Neural cell (in vitro differentiated cells): ENCODE results near the gene TDRD10. TPM values are rescaled to one million over a fixed set of nuclear protein-coding genes. Genes with fewer than 3 reads are reported as not detected.

Experiments used
- H2AFZ ChIP-seq: fragments of 200-600, 300-800 bp; sonication (generic), shearing (Covaris generic); 2 replicates; pipeline ENCODE4 v1.6.0; 2014; ENCODE audit warnings: low read depth, mild to moderate bottlenecking, antibody characterized with exemption, low read length, moderate library complexity
- H3F3A ChIP-seq: fragments of 200-600 bp; shearing (Covaris generic); 2 replicates; pipeline ENCODE4 v1.6.1; 2016; ENCODE audit warnings: mild to moderate bottlenecking, moderate library complexity, mixed read lengths, antibody characterized with exemption, low read length; ENCODE audit not compliant: insufficient read depth, poor library complexity, severe bottlenecking
- H3K27ac ChIP-seq: fragments of 200-600, 300-800 bp; sonication (generic), shearing (Covaris generic); 2 replicates; pipeline ENCODE4 v1.5.1; 2014; ENCODE audit warnings: mild to moderate bottlenecking, low read length, moderate library complexity
- H3K27me3 ChIP-seq: fragments of 300-800, 200-600 bp; sonication (generic), shearing (Covaris generic); 2 replicates; pipeline ENCODE4 v1.6.0; 2014; ENCODE audit warnings: mild to moderate bottlenecking, low read depth, low read length, moderate library complexity; ENCODE audit not compliant: insufficient read depth
- H3K36me3 ChIP-seq: fragments of 300-800, 200-600 bp; sonication (generic), shearing (Covaris generic); 2 replicates; pipeline ENCODE4 v1.5.1; 2014; ENCODE audit warnings: mild to moderate bottlenecking, antibody characterized with exemption, low read length, moderate library complexity; ENCODE audit not compliant: insufficient read depth
- H3K4me2 ChIP-seq: fragments of 300-800, 200-600 bp; sonication (generic), shearing (Covaris generic); 2 replicates; pipeline ENCODE4 v1.6.0; 2014; ENCODE audit warnings: mild to moderate bottlenecking, low read length
- H3K4me3 ChIP-seq: fragments of 300-800, 200-600 bp; sonication (generic), shearing (Covaris generic); 2 replicates; pipeline ENCODE4 v1.5.1; 2014; ENCODE audit warnings: mild to moderate bottlenecking, low read length, moderate library complexity
- H3K79me2 ChIP-seq: fragments of 200-600 bp; shearing (Covaris generic); replicated peaks from 2 replicates; pipeline ENCODE4 v1.6.0; 2014; ENCODE audit warnings: mild to moderate bottlenecking, low read length, moderate library complexity; ENCODE audit not compliant: insufficient read depth
- H3K9ac ChIP-seq: fragments of 300-800, 200-600 bp; sonication (generic), shearing (Covaris generic); 2 replicates; pipeline ENCODE4 v1.6.1; 2016; ENCODE audit warnings: mild to moderate bottlenecking, low read length, mixed read lengths
- H3K9me2 ChIP-seq: fragments of 200-600 bp; shearing (Covaris generic); 2 replicates; pipeline ENCODE4 v1.6.1; 2016; ENCODE audit warnings: mild to moderate bottlenecking, low read length, mixed read lengths; ENCODE audit not compliant: insufficient read depth
- H3K9me3 ChIP-seq: fragments of 200-600, 300-800 bp; sonication (generic), shearing (Covaris generic); 2 replicates; pipeline ENCODE4 v1.6.1; 2016; ENCODE audit warnings: mild to moderate bottlenecking, mixed run types, low read length, moderate library complexity, mixed read lengths
- H4K20me1 ChIP-seq: fragments of 200-600 bp; shearing (Covaris generic); 2 replicates; pipeline ENCODE4 v1.6.1; 2016; ENCODE audit warnings: mild to moderate bottlenecking, mixed run types; ENCODE audit not compliant: insufficient read depth
- EP300 ChIP-seq: fragments of 450-650 bp; conservative IDR thresholded peaks from 2 replicates; pipeline ENCODE4 v1.6.1; 2014; ENCODE audit warnings: antibody characterized with exemption, mild to moderate bottlenecking, moderate library complexity; ENCODE audit not compliant: poor library complexity, severe bottlenecking
- EZH2 ChIP-seq: fragments of 200-600, 300-800 bp; shearing (Covaris generic), sonication (generic); IDR thresholded peaks from 2 replicates; pipeline ENCODE4 v1.6.1; 2014; ENCODE audit warnings: antibody characterized with exemption, low read length, borderline replicate concordance, mild to moderate bottlenecking; ENCODE audit not compliant: insufficient read depth, poor library complexity, severe bottlenecking
- MXI1 ChIP-seq: fragments of 450-650 bp; conservative IDR thresholded peaks from 2 replicates; pipeline ENCODE4 v1.6.1; 2014; ENCODE audit warnings: antibody characterized with exemption, mild to moderate bottlenecking; ENCODE audit not compliant: poor library complexity, severe bottlenecking
- POLR2AphosphoS5 ChIP-seq: IDR thresholded peaks from 2 replicates; pipeline ENCODE4 v1.6.1; 2012
- RAD21 ChIP-seq: fragments of 450-650 bp; conservative IDR thresholded peaks from 2 replicates; pipeline ENCODE4 v1.6.1; 2014; ENCODE audit warnings: antibody characterized with exemption, mild to moderate bottlenecking, moderate library complexity
- SMC3 ChIP-seq: fragments of 450-650 bp; conservative IDR thresholded peaks from 2 replicates; pipeline ENCODE4 v1.6.1; 2014; ENCODE audit warnings: antibody characterized with exemption, mild to moderate bottlenecking, moderate library complexity; ENCODE audit not compliant: poor library complexity
- TAF1 ChIP-seq: IDR thresholded peaks from 2 replicates; pipeline ENCODE4 v1.6.1; 2012; ENCODE audit warnings: low read depth
- polyA plus RNA-seq: library from polyadenylated mRNA; depleted of rRNA; stranded (reverse); fragments of >200 nt; gene quantifications from 2 replicates; pipeline ENCODE4 v1.2.3, GENCODE V29; 2014
- TF ChIP-seq, protein P1 (sequence below): IDR thresholded peaks from 2 replicates; pipeline ENCODE4 v1.6.1; 2012; ENCODE audit warnings: borderline replicate concordance
- TF ChIP-seq, protein P2 (sequence below): fragments of 450-650 bp; IDR thresholded peaks from 2 replicates; pipeline ENCODE4 v1.5.1; 2014; ENCODE audit warnings: antibody characterized with exemption, mild to moderate bottlenecking, moderate library complexity; ENCODE audit not compliant: poor library complexity, severe bottlenecking

TDRD10 gene
- polyA plus RNA-seq, 1 donor from 2014 or later = not detected

DNA sequence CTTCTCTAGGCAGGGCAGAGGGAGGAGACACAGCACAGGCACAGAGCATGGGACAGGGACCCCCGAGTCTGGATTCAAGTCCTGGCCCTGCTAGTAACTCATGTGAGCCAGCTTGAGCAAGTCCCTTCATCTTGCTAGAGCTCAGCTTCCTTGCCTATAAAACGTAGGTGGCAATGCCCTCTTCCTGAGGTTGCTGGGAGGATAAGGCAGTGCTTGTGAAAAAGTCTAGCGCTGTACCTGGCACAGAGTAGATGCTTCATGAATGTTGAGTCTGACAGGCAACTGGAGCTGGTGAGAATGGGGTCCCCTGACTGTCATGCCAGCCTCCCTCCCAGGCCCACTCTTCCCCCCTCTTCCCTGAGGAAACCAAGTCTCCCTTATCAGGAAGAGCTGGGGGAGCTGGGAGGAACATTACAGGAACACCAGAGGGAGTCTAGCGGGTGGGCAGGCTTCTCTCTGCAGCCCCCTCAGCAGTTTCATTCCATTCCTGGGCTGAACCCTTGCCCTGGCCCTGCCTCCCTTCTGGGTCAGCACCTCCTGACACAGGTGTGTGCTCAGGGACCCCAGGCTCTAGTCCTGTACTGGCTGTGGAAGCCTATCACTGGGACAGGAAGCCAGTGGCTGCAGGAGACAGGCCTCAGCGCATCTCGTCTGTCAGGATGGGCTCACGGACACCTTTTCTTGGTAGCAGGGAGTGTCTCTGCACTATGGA is 75.5 kb downstream of the TDRD10 start:
- no peaks in the 10 kb centered on the region for H3K9me2 ChIP-seq
- H2AFZ ChIP-seq = no peak overlapping the region
- no peaks in the 10 kb centered on the region for H3K27me3 ChIP-seq
- no peaks in the 10 kb centered on the region for H3K36me3 ChIP-seq
- H3K4me3 ChIP-seq = no peak overlapping the region
- TF ChIP-seq, protein P1, sequence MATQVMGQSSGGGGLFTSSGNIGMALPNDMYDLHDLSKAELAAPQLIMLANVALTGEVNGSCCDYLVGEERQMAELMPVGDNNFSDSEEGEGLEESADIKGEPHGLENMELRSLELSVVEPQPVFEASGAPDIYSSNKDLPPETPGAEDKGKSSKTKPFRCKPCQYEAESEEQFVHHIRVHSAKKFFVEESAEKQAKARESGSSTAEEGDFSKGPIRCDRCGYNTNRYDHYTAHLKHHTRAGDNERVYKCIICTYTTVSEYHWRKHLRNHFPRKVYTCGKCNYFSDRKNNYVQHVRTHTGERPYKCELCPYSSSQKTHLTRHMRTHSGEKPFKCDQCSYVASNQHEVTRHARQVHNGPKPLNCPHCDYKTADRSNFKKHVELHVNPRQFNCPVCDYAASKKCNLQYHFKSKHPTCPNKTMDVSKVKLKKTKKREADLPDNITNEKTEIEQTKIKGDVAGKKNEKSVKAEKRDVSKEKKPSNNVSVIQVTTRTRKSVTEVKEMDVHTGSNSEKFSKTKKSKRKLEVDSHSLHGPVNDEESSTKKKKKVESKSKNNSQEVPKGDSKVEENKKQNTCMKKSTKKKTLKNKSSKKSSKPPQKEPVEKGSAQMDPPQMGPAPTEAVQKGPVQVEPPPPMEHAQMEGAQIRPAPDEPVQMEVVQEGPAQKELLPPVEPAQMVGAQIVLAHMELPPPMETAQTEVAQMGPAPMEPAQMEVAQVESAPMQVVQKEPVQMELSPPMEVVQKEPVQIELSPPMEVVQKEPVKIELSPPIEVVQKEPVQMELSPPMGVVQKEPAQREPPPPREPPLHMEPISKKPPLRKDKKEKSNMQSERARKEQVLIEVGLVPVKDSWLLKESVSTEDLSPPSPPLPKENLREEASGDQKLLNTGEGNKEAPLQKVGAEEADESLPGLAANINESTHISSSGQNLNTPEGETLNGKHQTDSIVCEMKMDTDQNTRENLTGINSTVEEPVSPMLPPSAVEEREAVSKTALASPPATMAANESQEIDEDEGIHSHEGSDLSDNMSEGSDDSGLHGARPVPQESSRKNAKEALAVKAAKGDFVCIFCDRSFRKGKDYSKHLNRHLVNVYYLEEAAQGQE = no peak
- TF ChIP-seq, protein P2, sequence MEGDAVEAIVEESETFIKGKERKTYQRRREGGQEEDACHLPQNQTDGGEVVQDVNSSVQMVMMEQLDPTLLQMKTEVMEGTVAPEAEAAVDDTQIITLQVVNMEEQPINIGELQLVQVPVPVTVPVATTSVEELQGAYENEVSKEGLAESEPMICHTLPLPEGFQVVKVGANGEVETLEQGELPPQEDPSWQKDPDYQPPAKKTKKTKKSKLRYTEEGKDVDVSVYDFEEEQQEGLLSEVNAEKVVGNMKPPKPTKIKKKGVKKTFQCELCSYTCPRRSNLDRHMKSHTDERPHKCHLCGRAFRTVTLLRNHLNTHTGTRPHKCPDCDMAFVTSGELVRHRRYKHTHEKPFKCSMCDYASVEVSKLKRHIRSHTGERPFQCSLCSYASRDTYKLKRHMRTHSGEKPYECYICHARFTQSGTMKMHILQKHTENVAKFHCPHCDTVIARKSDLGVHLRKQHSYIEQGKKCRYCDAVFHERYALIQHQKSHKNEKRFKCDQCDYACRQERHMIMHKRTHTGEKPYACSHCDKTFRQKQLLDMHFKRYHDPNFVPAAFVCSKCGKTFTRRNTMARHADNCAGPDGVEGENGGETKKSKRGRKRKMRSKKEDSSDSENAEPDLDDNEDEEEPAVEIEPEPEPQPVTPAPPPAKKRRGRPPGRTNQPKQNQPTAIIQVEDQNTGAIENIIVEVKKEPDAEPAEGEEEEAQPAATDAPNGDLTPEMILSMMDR = no peak
- TF ChIP-seq EZH2 (no peak), POLR2AphosphoS5 (no peak), TAF1 (no peak)
- no peak overlapping the region for H3K27ac ChIP-seq
- no peaks in the 10 kb centered on the region for H3K79me2 ChIP-seq
- no peaks in the 10 kb centered on the region for H3F3A ChIP-seq
- no peaks in the 10 kb centered on the region for H4K20me1 ChIP-seq
- H3K9ac ChIP-seq = no peak overlapping the region
- H3K4me2 ChIP-seq = no peak overlapping the region
- no peaks in the 10 kb centered on the region for H3K9me3 ChIP-seq

DNA sequence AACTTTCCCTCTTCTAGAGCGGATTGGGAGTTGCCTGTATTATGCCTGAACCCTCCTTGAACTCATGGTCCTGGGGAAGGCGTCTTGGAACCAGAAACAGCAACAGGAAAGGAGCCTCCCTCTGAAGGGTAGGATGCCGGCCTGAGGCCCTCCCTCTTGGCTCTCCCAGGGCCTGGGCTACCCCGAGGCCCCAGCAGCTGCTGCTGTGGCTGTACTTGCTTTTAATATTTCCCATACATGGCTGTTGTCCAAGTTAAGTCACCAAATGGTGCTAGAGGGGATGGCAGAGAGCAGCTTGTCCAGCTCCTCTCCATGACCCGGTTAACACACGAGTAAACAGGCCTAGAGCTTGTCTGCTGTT is 76.0 kb downstream of the TDRD10 start:
- no peak overlapping the region for H3K4me2 ChIP-seq
- no peaks in the 10 kb centered on the region for H3K9me3 ChIP-seq
- no peaks in the 10 kb centered on the region for H4K20me1 ChIP-seq
- H3K27me3 ChIP-seq = no peaks in the 10 kb centered on the region
- no peaks in the 10 kb centered on the region for H3K9me2 ChIP-seq
- TF ChIP-seq EP300 (no peak), MXI1 (no peak), TAF1 (no peak), POLR2AphosphoS5 (no peak), EZH2 (no peak), SMC3 (no peak), RAD21 (no peak)
- TF ChIP-seq, protein P1 = no peak
- TF ChIP-seq, protein P2 = no peak
- no peak overlapping the region for H3K9ac ChIP-seq
- no peaks in the 10 kb centered on the region for H3K36me3 ChIP-seq
- no peaks in the 10 kb centered on the region for H3K79me2 ChIP-seq
- no peak overlapping the region for H3K27ac ChIP-seq
- no peak overlapping the region for H2AFZ ChIP-seq
- no peaks in the 10 kb centered on the region for H3F3A ChIP-seq
- H3K4me3 ChIP-seq = no peak overlapping the region
